T47D (cell line): ENCODE measurements around the gene C20orf173.

Experiments used
- DNase-seq, 2 experiments: peaks; one replicate each; pipeline versions ENCODE4 v3.0.0 to v3.0.0-alpha.2; 2011 to 2012; ENCODE audit warnings: low read depth in 1 of 2, low spot score in 1 of 2
- JUND ChIP-seq: IDR thresholded peaks from 2 replicates; pipeline ENCODE4 v1.6.1; 2012; ENCODE audit warnings: low read depth
- in situ Hi-C: cut with HindIII; loops from 2 replicates; pipeline ENCODE4 v1.10.0; 2016; ENCODE audit warnings: low sequenced_read_pairs, low pct_unique_long_range_greater_than_20kb

Gene C20orf173

GRCh38 chr20:35496481-35496880 is 33.0 kb downstream of the C20orf173 start:
- DNase-seq = no peak
- in situ Hi-C loops = no loop called here
- no peak for TF ChIP-seq JUND

- in situ Hi-C loops = no loop called here
- DNase-seq = no peak
- no peak for TF ChIP-seq JUND
These were observed 37.1 kb downstream of the C20orf173 start for GRCh38 chr20:35492352-35492751.

GRCh38 chr20:35491823-35492222 is 37.6 kb downstream of the C20orf173 start:
- no peak for TF ChIP-seq JUND
- DNase-seq = no peak
- in situ Hi-C loops = no loop called here

- in situ Hi-C loops = no loop called here
- DNase-seq = no peak
- no peak for TF ChIP-seq JUND
These were observed 38.7 kb downstream of the C20orf173 start for GRCh38 chr20:35490736-35491181.

GRCh38 chr20:35489717-35490116 is 39.7 kb downstream of the C20orf173 start:
- TF ChIP-seq JUND = no peak
- no peak for DNase-seq
- in situ Hi-C loops = no loop called here

GRCh38 chr20:35487479-35487878 is 42.0 kb downstream of the C20orf173 start:
- DNase-seq = no peak
- in situ Hi-C loops = no loop called here
- no peak for TF ChIP-seq JUND

GRCh38 chr20:35479798-35480197 is 49.7 kb downstream of the C20orf173 start:
- no peak for DNase-seq
- in situ Hi-C loops = no loop called here
- TF ChIP-seq JUND = no peak

GRCh38 chr20:35478804-35479472 is 50.5 kb downstream of the C20orf173 start:
- no peak for DNase-seq

More at GRCh38 chr20:35478804-35479472, 50.5 kb downstream of the C20orf173 start:
- in situ Hi-C loops = no loop called here
- no peak for TF ChIP-seq JUND
